GM21526 (cell line): ENCODE data around the gene NDUFS8.

ENCODE experiments used
- ATAC-seq: cut with Tn5 transposase; IDR thresholded peaks from one replicate; pipeline ENCODE4 v1.9.1; 2021; ENCODE audit warnings: moderate library complexity; ENCODE audit not compliant: unreplicated experiment, low FRiP score

Gene NDUFS8

GRCh38 chr11:68074584-68075352 lies 44.3 kb downstream of the NDUFS8 start:
- ATAC-seq: no peak

DNA sequence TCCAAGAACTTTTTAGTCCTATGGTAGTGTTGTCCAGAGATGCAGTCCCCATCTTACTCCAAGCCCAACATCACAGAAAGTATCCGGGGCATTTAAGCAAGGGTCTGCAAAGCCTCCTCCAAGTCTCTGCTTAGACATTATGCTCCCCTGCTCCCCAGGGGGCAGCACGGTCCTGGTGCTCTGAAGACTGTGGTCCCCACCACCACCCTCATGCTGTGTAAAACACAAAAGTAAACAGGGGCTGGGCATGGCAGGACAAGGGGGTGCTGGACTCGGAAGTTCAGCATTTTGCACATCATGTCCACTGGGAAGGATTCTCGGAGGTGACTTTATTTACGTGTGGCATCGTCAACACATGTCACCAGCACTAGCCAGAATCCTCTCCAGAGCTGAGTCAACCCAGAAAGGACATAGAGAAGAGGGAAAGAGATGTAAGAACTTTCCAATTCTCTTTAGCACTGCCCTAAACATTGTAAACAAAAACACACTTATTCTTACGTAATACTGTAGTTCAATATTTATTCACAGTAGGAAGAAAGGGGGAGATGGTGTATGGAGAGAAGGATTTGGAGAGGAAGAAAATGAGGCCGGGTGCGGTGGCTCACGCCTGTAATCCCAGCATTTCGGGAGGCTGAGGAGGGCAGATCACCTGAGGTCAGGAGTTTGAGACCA lies 46.0 kb downstream of the NDUFS8 start:
- ATAC-seq: no peak

DNA sequence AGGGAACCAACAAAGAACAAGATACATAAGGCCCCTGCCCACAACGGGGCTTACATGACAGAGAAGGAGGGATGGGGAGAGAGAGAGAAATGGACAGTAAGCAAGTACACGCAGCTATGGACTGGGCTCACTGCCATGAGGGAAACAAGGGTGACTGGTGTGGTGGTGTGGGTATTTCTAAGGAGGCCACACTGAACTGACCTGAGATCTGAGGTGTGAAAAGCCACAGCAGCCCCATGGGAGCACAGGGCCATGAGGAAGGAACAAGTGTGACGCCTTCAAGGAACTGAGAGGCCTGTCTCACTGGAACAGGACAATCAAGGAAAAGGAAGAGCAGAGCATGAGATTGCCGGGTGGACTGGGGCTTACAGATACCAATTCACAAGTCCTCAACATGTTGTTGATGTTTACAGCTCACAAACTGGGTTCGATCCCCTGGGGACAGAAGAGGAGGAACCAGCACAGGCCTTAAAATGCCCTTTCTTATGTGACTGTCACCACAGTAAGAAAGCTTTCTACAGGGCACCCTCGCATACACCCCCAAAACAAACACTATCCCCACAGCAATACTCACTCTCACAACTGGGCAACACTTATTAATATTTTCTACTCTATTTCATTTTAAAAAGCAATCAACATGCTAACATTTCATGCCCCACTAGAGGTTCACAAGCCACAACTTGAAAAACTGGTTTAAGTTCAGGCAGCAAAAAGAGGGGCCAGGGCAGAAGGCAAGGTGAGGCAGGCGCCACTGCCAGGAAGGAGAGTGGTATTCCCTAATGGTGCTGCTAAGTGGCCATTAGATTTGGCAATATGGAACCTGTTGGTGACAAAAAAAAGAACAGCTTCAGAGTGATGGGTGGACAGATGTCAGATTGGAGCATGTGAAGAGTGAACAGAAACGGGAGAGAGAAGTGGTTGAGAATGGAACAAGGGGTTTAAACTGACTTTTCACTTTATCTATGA lies 47.4 kb downstream of the NDUFS8 start:
- no peak for ATAC-seq

- ATAC-seq: no peak
These were observed 50.4 kb downstream of the NDUFS8 start for GRCh38 chr11:68080860-68081259.

- ATAC-seq: no peak
These were observed 51.2 kb downstream of the NDUFS8 start for GRCh38 chr11:68081691-68082090.

DNA sequence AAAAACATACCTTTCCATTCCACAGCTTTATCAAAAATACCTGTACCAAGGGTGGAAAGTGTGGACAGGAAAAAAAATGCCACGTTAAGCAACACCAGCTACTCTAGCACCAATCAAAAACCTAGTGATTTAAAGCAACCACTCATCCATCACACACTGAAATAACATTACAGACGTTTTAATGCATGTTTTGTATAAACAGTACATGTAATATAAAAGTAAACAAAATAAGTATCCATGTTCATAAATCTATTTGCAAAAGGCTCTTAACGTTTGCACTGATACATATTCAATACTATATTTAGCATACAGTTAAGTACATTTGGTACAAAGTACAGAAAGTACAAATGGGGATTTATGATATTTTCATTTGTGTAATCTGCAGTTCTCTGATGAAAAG lies 52.0 kb downstream of the NDUFS8 start:
- no peak for ATAC-seq

DNA sequence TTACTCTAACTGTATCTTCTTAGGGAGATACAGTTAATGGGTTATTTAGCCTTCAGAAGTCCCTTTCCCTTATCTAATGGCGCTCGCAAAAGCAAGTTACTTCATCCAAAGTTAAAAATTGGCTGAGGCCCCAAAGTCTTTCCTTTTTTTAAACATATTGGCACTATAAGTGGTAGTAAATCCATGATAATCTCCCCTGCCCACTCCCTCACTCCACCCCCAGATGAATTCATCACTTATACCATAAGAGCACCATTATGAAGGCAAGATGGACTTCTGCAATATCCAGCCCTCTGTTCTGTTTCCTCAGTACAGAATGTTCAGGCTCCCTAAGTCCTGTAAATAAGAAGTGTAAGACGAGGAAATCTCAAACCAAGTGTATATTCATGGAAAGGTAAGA lies 53.0 kb downstream of the NDUFS8 start:
- ATAC-seq: no peak
